KMS-11 (cell line): ENCODE measurements around the gene MSI2.

Experiments
- H2AFZ ChIP-seq: fragments of 200-600 bp; sonication (generic); 2 replicates; pipeline ENCODE4 v1.6.1; 2016; ENCODE audit warnings: antibody characterized with exemption, mixed run types, low read depth
- H3K27ac ChIP-seq: fragments of 200-600 bp; sonication (generic); 2 replicates; pipeline ENCODE4 v1.6.1; 2016; ENCODE audit warnings: mild to moderate bottlenecking, mixed run types
- H3K27me3 ChIP-seq: fragments of 200-600 bp; sonication (generic); 2 replicates; pipeline ENCODE4 v1.6.1; 2017; ENCODE audit warnings: mild to moderate bottlenecking, low read depth, mixed run types, moderate library complexity; ENCODE audit not compliant: insufficient read depth
- H3K36me3 ChIP-seq: fragments of 200-600 bp; sonication (generic); 2 replicates; pipeline ENCODE4 v1.6.1; 2017; ENCODE audit warnings: mild to moderate bottlenecking, mixed run types; ENCODE audit not compliant: insufficient read depth
- H3K4me1 ChIP-seq: fragments of 200-600 bp; sonication (generic); 2 replicates; pipeline ENCODE4 v1.6.1; 2016; ENCODE audit warnings: mild to moderate bottlenecking, low read depth, mixed run types; ENCODE audit not compliant: poor library complexity, severe bottlenecking
- H3K4me2 ChIP-seq: fragments of 200-600 bp; sonication (generic); 2 replicates; pipeline ENCODE4 v1.7.0; 2016; ENCODE audit warnings: mild to moderate bottlenecking, mixed run types
- H3K4me3 ChIP-seq: fragments of 200-600 bp; sonication (generic); IDR thresholded peaks from 2 replicates; pipeline ENCODE4 v1.6.1; 2017; ENCODE audit warnings: low read depth, low read length, mixed read lengths; ENCODE audit not compliant: insufficient read depth
- H3K79me2 ChIP-seq: fragments of 200-600 bp; sonication (generic); 2 replicates; pipeline ENCODE4 v1.6.1; 2016; ENCODE audit warnings: low read depth, mixed run types; ENCODE audit not compliant: insufficient read depth
- H3K9ac ChIP-seq: fragments of 200-600 bp; sonication (generic); 2 replicates; pipeline ENCODE4 v1.6.1; 2016; ENCODE audit warnings: mild to moderate bottlenecking, mixed run types
- H4K20me1 ChIP-seq: fragments of 200-600 bp; sonication (generic); 2 replicates; pipeline ENCODE4 v1.6.1; 2016; ENCODE audit warnings: mild to moderate bottlenecking, mixed run types; ENCODE audit not compliant: insufficient read depth
- CTCF ChIP-seq: fragments of 200-600 bp; sonication (generic); conservative IDR thresholded peaks from 2 replicates; pipeline ENCODE4 v1.6.1; 2017; ENCODE audit warnings: low read depth, mild to moderate bottlenecking, antibody characterized with exemption, low read length, moderate library complexity, mixed read lengths

The MSI2 gene

DNA sequence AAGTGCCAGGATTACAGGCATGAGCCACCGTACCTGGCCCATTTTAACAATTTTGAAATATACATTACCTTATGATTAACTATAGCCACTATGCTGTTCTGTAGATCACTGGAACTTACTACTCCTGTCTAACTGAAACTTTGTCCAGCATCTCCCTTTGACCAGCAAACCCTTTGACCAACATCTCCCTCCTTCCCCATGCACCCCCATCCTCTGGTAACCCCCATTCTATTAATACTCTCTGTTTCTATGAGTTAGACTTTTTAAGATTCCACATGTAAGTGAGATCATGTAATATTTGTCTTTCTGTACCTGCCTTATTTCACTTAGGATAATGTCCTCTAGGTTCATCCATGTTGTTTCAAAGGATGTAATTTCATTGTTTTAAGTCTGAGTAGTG is 178.0 kb downstream of the MSI2 start:
- H3K79me2 ChIP-seq, result peaks cover 73% of the 10 kb centered on the region

DNA sequence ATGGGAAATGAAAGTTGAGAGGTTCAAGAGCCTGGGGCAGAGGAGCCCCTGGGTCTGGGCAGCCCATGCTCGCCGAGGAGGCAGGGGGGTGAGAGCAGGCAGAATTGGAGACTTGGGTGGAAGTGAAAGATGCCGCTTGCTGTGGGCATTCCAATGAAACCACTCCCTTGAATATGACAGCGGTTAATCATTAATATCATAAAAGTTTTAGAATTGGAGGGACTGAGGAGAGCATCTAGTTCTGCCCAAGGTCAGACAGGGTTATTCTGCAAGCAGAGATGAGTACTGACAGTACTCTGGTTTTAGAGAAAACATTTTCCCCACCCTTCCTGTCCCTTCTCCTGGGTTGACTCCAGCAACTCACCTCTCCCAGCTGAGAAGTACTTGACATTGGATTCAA is 180.2 kb downstream of the MSI2 start:
- Histone ChIP-seq H4K20me1 (no peaks in the 10 kb centered on the region), H3K27me3 (no peaks in the 10 kb centered on the region), H3K4me3 (no peak overlapping the region), H3K4me1 (peaks cover 57% of the 10 kb centered on the region), H3K9ac (no peak overlapping the region), H3K4me2 (no peak overlapping the region), H3K27ac (no peak overlapping the region), H3K79me2 (peaks cover 64% of the 10 kb centered on the region), H2AFZ (no peak overlapping the region), H3K36me3 (no peaks in the 10 kb centered on the region)
- no peak for TF ChIP-seq CTCF

More for the DNA sequence above, 178.0 kb downstream of the MSI2 start:
- H3K4me1 ChIP-seq, result peaks cover 35% of the 10 kb centered on the region
- no peak overlapping the region for H3K4me3 ChIP-seq
- no peak overlapping the region for H2AFZ ChIP-seq
- H4K20me1 ChIP-seq, result no peaks in the 10 kb centered on the region
- no peak for TF ChIP-seq CTCF
- no peaks in the 10 kb centered on the region for H3K27me3 ChIP-seq
- H3K4me2 ChIP-seq, result no peak overlapping the region
- H3K9ac ChIP-seq, result no peak overlapping the region
- H3K27ac ChIP-seq, result no peak overlapping the region
- H3K36me3 ChIP-seq, result no peaks in the 10 kb centered on the region

DNA sequence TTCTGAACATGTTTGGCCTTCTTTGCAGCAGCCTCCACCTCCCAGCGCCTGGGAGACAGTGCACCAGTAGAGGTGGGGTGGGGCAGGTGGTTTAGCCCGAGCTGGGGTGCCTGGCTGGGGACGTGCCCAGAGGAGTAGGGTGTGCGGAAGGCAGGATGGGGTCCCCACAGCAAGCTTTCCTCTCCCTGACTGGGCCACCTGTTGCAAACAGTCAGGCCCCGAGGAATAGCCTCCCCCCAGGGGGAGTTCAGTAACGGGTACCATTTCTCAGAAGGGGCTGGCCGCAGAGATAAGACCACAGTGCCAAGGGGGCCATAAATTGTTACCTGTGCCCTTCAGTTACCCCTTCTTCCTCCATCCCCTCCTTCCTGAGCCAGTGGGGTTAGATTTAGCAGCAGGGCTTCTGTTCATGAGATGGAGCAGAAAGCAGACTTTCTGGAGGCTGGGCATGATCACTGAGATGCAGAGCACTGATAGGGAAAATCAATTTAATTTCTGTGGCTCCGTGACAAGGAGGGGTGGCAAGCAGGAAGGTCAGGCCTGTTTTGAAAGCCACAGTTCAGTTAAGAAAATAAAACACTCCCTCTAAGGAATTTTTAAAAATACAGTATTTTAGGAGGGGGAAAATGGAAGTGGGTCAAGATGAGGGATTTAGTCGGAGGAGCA is 181.9 kb downstream of the MSI2 start:
- Histone ChIP-seq H3K4me3 (no peak overlapping the region), H3K4me2 (no peak overlapping the region), H3K27ac (no peak overlapping the region), H3K36me3 (no peaks in the 10 kb centered on the region), H3K9ac (no peak overlapping the region), H3K27me3 (no peaks in the 10 kb centered on the region), H2AFZ (no peak overlapping the region), H3K79me2 (peaks cover 72% of the 10 kb centered on the region; the same call in 1 of the 2 replicates), H4K20me1 (no peaks in the 10 kb centered on the region), H3K4me1 (peaks cover 59% of the 10 kb centered on the region)
- TF ChIP-seq CTCF, result no peak

- peaks cover 48% of the 10 kb centered on the region for H3K4me1 ChIP-seq
- no peak overlapping the region for H3K9ac ChIP-seq
- no peak overlapping the region for H3K4me3 ChIP-seq
- H3K79me2 ChIP-seq, result peaks cover 62% of the 10 kb centered on the region; the same call in 1 of the 2 replicates
- no peaks in the 10 kb centered on the region for H3K27me3 ChIP-seq
- H2AFZ ChIP-seq, result no peak overlapping the region
- H3K4me2 ChIP-seq, result peak overlapping the region; percentile 20; the same call in 1 of the 2 replicates
- no peak for TF ChIP-seq CTCF
- H3K27ac ChIP-seq, result peak overlapping the region; percentile 13; the same call in 1 of the 2 replicates
- H3K36me3 ChIP-seq, result no peaks in the 10 kb centered on the region
- H4K20me1 ChIP-seq, result no peaks in the 10 kb centered on the region
These were observed 183.3 kb downstream of the MSI2 start for GRCh38 chr17:57439651-57440050.
